Renal cortex interstitium (tissue), 11 donors: ENCODE results near the gene COQ2. TPM values are rescaled to one million over a fixed set of nuclear protein-coding genes. Genes with fewer than 3 reads are reported as not detected.
A peak's percentile ranks its signal among the peaks of the same experiment; 100 is the strongest.
"Not testable (repeated sequence)": the region's sequence is repeated elsewhere in the genome, so short reads cannot be mapped to it uniquely, and the experiment has no call there.

Source experiments
- DNase-seq, 11 donors: peaks; one replicate each; pipeline ENCODE4 v3.0.0-alpha.2; 2013; ENCODE audit warnings: low read depth in 9 of 11, low spot score in 4 of 11; ENCODE audit errors: extremely low read depth in 1 of 11
- polyA plus RNA-seq, 3 donors: library from polyadenylated mRNA; unstranded; fragments of 120-200 nt; gene quantifications; one replicate each; pipeline ENCODE4 v1.2.1, GENCODE V29; 2013; ENCODE audit not compliant: insufficient read length in 3 of 3

COQ2 gene
- polyA plus RNA-seq, 3 donors = 14.2 to 15.8 (median 15.0) TPM

DNA sequence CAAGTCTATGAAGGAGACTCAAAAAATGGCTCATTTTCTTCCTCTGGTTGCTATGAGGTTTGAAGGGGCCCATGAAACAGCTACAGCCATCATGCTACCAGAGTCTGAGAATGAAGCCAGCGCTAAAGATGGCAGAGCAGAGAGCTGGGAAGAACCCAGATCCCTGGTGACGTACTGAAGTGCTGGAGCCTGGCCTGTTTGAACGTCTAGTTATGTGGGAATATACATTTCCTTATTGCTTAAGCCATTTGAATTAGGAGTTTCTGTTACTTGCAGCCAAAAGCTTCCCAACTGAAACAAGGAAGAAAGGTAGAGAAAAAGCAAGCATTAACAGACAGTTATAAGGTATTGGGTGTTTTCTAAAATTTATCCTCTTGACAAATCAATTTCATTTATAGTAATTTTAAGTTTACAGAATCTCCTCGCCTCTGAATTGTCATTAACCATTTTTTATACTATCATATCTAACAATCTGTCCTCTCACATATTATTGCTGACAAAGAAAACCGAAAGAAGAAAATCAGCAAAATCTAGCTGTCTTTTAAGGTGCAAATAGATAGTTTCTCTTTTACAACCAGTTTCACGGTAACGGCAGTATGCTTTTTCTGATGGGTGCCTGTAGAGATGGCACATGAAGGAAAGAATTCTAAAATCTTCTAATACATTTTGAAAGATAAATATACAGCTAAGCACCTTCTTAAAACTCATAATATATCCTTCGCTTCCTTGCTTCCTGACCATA lies 8.9 kb upstream of the COQ2 start:
- no peak for DNase-seq

- not testable (repeated sequence) for DNase-seq
These were observed 5.6 kb upstream of the COQ2 start for GRCh38 chr4:83290059-83290774.

DNA sequence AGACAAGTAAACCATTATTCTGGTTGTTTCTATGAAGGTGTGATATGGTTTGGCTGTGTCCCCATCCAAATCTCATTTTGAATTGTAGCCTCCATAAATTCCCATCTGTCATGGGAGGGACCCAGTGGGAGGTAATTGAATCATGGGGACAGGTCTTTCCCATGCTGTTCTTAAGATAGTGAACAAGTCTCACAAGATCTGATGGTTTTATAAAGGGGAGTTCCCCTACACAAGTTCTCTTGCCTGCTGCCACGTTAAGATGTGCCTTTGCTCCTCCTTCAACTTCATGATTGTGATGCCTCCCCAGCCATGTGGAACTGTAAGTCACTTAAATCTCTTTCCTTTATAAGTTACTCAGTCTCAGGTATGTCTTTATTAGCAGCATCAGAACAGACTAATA lies 3.8 kb upstream of the COQ2 start:
- DNase-seq = not testable (repeated sequence)

GRCh38 chr4:83285055-83285407 lies 433 bp upstream of the COQ2 start:
- peak in 9 of 11 donors; percentile 9 to 44 (median 29) for DNase-seq

DNA sequence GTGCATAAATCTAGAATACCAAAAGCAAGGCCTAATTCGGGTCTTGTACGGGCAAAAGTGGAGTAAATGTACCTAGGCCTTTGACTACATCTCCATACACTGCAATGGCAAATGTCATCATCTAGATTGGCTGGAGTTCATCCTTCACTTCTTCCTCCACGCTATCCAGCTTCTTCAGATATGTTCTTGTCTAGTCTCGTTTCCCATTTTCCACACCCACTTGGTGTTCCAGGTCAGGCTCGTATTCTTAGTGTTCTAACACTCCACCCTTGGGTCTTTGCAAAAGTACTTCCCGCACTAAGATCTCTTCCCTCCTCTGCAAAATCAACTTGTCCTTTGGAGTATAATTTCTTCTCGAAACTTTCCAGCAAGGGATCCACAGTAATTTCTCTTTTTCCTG lies 1.4 kb downstream of the COQ2 start:
- no peak for DNase-seq

DNA sequence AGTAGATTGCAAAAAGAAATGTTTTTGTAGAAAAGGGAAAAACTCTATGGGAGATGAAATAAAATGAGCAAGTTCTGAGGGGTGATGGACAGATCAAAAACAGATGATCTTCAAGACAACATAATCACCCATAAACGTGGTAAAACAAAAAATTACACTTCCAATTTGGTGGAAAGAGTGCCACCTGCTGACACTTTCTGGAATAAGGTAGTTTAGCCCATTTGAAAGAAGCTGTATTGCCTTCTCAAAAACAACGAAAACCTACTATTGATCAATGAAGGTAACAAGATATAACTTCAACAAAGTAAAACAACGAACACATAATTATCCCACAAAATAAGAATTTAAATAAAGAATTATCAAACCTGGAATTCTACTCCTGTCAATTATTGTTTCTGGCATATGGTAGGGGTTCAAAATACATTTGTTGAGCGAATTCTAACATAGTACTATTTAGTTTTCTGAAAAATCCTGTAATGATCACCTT lies 2.5 kb downstream of the COQ2 start:
- peak; percentile 20 to 53 (median 39) for DNase-seq

GRCh38 chr4:83281307-83281706 lies 3.3 kb downstream of the COQ2 start:
- no peak for DNase-seq

DNA sequence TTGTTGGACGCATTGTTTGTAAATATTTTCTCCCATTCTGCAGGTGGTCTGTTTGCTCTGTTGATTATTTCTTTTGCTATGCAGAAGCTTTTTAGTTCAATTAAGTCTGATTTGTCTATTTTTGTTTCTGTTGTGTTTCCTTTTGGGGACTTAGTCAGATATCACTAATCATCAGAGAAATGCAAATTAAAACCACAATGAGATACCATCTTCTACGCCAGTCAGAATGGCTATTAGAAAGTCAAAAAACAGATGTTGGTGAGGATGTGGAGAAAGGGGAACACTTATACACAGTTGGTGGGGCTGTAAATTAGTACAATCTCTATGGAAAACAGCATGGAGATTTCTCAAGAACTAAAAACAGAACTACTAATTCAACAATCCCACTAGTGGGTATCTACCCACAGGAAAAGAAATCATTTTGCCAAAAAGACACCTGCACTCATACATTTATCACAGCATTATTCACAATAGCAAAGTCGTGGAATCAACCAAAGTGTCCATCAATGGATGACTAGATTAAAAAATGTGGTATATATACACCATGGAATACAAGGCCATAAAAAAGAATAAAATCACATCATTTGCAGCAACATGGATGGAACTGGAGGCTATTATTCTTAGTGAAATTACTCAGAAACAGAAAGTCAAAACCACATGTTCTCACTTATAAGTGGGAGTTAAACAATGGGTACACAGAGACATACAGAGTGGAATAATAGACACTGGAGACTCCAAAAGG lies 8.1 kb downstream of the COQ2 start:
- DNase-seq = no peak

DNA sequence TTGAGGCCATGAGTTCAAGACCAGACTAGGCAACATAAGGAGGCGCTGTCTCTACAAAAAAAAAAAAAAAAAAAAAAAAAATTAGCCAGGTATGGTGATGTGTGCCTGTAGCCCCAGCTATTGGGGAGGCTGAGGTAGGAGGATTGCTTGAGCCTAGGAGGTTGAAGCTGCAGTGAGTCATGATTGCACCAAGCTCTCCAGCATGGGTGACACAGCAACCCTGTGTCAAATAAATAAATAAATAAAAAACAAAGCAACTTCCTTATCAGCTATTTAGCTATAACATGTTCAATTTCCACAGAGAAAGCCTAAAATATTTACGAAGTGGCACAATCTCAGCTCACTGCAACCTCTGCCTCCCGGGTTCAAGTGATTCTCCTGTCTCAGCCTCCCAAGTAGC lies 10.7 kb downstream of the COQ2 start:
- not testable (repeated sequence) for DNase-seq

- DNase-seq = no peak
These were observed 11.7 kb downstream of the COQ2 start for GRCh38 chr4:83272900-83273299.

DNA sequence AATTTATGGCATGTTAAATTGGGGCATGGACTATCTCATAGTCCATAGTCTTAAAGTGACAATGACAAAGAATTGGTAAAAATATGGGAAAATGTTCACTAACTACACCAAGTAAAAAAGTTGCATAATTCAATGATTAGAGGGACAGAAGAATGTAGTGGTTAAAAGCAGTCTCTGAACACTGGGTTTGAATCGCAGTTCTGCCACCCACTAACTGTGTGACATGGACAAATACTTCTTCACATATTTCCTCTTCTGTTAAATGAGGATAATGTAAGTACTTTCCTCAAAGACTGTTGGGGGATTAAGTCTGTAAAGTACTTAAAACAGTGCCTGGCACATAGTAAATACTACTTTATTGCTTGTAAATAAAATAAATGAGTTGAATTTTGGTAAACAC lies 15.3 kb downstream of the COQ2 start:
- DNase-seq = no peak

- DNase-seq = no peak
These were observed 16.1 kb downstream of the COQ2 start for GRCh38 chr4:83268491-83268890.

- DNase-seq = no peak
These were observed 16.6 kb downstream of the COQ2 start for GRCh38 chr4:83267830-83268475.

GRCh38 chr4:83267121-83267829 lies 17.3 kb downstream of the COQ2 start:
- DNase-seq = no peak

DNA sequence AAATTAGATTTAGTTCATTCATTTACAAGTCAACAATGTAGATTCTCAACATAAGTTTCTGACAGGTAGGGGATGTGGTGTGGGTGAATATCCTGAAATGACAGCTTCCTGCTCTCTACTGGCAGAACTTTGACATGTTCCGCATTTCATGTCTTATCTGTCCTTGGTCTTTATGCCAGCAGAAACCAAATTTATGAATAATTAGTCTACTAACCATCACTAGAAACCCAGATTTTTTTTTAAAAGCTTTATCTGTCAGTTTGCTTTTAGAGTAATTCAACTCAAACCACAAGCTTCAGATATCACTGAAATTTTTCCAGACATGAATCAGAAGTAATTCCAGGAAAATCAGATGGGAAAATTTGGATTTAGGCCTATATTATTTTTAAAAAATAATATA lies 17.9 kb downstream of the COQ2 start:
- no peak for DNase-seq

DNA sequence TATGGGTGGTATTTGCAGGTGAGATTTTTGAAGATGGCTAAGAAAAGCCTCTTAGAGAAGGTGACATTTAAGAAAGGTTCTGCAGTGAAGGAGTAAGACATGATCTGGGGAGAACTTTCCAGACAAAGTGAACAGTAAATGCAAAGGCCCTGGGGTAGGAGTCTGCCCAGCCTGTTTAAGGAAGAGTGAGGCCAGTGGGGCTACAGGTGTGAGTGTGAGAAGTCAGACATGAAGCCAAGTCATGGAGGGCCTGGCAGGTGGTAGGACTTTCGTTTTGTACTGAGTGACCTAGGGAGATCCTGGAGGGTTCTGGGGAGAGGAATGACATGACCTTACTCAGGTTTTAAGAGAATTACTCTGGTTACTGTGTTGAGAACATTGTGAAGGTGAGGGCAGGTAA lies 21.5 kb downstream of the COQ2 start:
- no peak for DNase-seq

DNA sequence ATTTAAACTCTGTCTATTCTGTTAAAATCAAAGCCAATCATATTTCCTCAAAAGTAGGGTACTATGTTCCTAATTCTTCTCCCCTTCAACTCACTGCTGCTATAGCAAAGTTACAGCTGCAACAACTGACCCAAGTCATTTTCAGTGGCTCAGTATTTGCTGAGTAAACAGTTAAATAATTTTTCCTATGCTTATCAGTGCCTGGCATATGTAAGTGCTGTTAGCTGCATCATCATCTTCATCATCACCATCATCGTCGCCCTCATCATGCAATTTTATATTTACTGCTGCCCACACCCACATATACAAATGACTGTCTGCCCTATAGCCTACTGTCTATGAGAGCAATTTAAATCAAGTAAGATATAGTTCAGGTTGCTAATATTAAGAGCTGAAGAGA lies 21.9 kb downstream of the COQ2 start:
- no peak for DNase-seq

DNA sequence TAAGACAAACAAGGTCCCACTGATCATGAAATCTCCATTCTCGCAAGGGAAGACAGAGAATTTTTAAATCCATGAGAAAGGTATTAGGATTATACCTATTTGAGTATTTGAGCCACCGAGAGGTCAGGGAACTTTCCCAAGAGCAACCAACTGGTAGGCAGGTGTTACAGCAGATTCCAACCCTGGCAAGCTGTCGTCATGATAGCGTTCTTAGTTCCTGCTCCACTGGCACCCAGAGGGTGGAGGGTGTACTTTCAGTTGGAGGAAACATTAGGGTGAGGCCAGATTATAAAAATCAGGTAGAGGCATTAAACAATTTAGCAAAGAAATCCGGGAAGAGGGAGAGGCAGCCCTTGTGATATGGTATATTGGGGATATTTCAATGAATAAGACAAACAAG lies 23.3 kb downstream of the COQ2 start:
- no peak for DNase-seq

GRCh38 chr4:83259586-83259985 lies 25.0 kb downstream of the COQ2 start:
- no peak for DNase-seq
